Erythroblast (primary cell): ENCODE data around the gene PTK6.
A peak's percentile ranks its signal among the peaks of the same experiment; 100 is the strongest.

Experiments
- DNase-seq, 2 experiments: peaks; one replicate each; lab custom pipeline; 2025; lab: John Stamatoyannopoulos, UW
- GATA1 ChIP-seq: IDR thresholded peaks from 2 replicates; pipeline ENCODE4 v1.6.1; 2011; ENCODE audit warnings: low read depth, mild to moderate bottlenecking, control low read depth, low read length, moderate library complexity
- POLR2A ChIP-seq: IDR thresholded peaks from 2 replicates; pipeline ENCODE4 v1.6.1; 2011; ENCODE audit warnings: mild to moderate bottlenecking, low read length

Gene PTK6

GRCh38 chr20:63529180-63529860 lies 7.9 kb downstream of the PTK6 start:
- no peak for DNase-seq
- TF ChIP-seq POLR2A, result peak; percentile 16
- no peak for TF ChIP-seq GATA1

- TF ChIP-seq POLR2A (no peak), GATA1 (no peak)
- no peak for DNase-seq
These were observed 10.0 kb downstream of the PTK6 start for GRCh38 chr20:63527184-63527583.

- TF ChIP-seq POLR2A, result no peak
- no peak for TF ChIP-seq GATA1
These were observed 11.2 kb downstream of the PTK6 start for GRCh38 chr20:63525971-63526370.

GRCh38 chr20:63525185-63525584 lies 12.0 kb downstream of the PTK6 start:
- TF ChIP-seq GATA1 (no peak), POLR2A (no peak)
- DNase-seq, result no peak

More at GRCh38 chr20:63525971-63526370, 11.2 kb downstream of the PTK6 start:
- no peak for DNase-seq

GRCh38 chr20:63522981-63523611 lies 14.1 kb downstream of the PTK6 start:
- TF ChIP-seq GATA1, result no peak
- no peak for TF ChIP-seq POLR2A
- no peak for DNase-seq

GRCh38 chr20:63522091-63522868 lies 14.9 kb downstream of the PTK6 start:
- TF ChIP-seq GATA1, result no peak
- TF ChIP-seq POLR2A, result no peak
- peak; percentile 43 to 50 for DNase-seq

DNA sequence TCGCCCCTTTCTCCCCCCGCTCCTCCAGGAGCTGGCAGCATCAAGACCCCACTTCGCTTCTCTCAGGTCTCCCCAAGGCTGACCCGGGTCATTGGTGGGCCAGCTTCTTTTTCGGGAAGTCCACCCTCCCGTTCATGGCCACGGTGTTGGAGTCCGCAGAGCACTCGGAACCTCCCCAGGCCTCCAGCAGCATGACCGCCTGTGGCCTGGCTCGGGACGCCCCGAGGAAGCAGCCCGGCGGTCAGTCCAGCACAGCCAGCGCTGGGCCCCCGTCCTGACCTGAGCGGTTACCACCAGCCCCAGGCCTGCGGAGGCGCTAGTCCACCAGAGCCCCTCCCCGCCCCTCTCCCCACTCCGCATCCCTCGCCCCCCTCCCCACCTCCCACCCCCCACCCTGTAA lies 15.6 kb downstream of the PTK6 start:
- no peak for DNase-seq
- TF ChIP-seq POLR2A (no peak), GATA1 (no peak)

DNA sequence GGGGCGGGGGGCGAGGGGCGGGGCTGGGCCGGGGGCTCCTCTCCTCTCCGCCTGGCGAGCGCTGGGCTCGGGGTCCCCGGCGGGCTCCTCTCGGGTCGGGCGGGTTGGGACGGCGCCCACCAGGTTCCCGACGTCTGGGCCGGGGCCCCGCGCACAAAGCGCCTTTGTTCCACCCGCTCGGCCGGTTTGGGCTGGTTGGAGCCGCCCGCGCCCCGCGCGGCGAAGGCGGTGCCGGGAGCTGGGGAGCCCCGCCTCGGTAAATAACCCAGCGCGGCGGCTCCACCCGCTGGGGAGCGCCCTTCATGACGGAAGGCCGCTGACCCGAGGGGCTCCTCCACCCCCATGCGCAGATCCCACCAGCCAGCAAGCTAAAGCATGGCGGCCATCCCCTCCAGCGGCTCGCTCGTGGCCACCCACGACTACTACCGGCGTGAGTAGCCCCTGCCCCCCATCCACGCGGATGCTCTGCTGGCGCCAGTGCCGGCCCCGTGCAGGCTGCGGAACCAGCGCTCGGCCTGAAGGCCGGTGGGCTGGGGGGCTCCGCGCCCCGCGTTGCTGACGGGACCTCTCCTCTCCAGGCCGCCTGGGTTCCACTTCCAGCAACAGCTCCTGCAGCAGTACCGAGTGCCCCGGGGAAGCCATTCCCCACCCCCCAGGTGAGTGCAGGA lies 16.1 kb downstream of the PTK6 start:
- TF ChIP-seq GATA1, result no peak
- peak; percentile 42 for TF ChIP-seq POLR2A
- peak; percentile 84 to 90 for DNase-seq

- peak; percentile 89 to 96 for DNase-seq
- no peak for TF ChIP-seq GATA1
- peak; percentile 72 for TF ChIP-seq POLR2A
These were observed 16.7 kb downstream of the PTK6 start, which contains the start of gene PPDPF for GRCh38 chr20:63520504-63520933. TSS of gene PPDPF (plus strand) at chr20:63520765. CDS start at chr20:63521309, 544 bp downstream.

DNA sequence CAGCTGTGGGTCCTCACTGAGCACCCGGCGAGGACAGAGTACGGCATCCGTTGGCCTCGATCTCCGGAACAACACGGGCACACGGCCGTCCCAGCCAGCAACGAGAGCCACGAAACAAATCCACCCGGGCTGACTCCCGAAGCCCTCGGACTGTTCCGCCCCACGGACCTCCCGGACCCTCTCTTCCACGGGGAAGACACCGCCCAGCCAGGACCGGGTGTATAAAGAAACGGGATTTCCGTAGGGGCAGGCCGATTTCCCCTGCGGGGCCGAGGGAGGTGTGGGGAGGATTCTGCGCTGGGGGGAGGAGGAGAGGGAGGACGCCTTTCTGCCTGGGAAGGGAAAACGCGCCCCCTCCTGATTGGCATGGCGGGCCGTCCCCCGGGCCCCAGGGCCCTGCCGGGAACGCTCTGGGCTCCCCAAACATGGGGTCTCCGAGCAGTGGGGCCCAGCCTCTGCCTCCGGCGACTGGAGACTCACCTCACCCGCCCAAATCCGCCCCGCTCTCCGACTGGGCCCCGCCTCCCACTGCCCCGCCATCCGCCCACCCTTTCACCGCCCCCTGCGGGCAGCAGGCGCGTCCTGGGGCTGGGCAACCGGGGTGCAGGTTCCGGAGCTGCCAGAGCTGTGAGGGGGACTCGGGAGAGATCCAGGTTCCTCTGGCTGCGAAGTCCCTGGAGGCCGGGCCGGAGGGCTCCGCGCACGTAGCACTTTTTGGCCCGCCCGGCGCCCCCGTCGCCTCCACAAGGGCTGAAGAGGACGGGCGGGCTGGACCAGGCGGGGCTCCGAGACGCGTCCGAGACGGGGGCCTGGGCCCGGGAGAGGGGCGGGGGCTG lies 17.3 kb downstream of the PTK6 start:
- TF ChIP-seq GATA1, result no peak
- TF ChIP-seq POLR2A, result no peak
- peak; percentile 64 to 70 for DNase-seq

GRCh38 chr20:63518946-63519667 lies 18.1 kb downstream of the PTK6 start:
- DNase-seq, result no peak
- no peak for TF ChIP-seq POLR2A
- no peak for TF ChIP-seq GATA1

- DNase-seq, result no peak
- TF ChIP-seq GATA1 (no peak), POLR2A (no peak)
These were observed 18.8 kb downstream of the PTK6 start for GRCh38 chr20:63518351-63518861.
